ENCODE results near the gene SPOUT1.

SPOUT1 gene

DNA sequence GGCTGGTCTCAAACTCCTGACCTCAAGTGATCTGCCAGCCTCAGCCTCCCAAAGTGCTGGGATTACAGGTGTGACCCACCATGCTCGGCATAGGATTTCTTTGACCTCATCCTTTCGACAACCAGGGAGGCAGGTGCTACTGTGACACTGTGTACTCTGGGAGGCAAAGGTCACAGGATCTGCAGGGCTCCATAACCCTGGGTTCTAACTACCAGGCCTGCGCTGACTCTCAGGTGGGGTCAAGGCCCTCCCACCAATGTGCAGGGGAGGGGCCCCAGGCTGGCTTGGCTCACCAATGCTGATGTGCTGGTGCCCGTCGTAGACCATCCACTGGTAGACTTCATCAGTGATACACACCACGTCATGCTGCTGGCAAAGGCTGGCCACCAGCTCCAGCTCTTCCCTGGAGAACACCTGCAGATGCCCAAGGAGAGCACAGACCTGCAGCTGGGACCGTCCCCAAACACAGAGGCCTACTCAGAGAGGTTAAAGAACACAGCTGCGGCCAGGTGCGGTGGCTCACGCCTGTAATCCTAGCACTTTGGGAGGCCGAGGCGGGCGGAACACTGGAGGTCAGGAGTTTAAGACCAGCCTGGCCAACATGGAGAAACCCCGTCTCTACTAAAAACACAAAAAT, 7.0 kb upstream of the SPOUT1 start:
- no peak for DNase-seq (ENCODE audit: low read depth)

DNA sequence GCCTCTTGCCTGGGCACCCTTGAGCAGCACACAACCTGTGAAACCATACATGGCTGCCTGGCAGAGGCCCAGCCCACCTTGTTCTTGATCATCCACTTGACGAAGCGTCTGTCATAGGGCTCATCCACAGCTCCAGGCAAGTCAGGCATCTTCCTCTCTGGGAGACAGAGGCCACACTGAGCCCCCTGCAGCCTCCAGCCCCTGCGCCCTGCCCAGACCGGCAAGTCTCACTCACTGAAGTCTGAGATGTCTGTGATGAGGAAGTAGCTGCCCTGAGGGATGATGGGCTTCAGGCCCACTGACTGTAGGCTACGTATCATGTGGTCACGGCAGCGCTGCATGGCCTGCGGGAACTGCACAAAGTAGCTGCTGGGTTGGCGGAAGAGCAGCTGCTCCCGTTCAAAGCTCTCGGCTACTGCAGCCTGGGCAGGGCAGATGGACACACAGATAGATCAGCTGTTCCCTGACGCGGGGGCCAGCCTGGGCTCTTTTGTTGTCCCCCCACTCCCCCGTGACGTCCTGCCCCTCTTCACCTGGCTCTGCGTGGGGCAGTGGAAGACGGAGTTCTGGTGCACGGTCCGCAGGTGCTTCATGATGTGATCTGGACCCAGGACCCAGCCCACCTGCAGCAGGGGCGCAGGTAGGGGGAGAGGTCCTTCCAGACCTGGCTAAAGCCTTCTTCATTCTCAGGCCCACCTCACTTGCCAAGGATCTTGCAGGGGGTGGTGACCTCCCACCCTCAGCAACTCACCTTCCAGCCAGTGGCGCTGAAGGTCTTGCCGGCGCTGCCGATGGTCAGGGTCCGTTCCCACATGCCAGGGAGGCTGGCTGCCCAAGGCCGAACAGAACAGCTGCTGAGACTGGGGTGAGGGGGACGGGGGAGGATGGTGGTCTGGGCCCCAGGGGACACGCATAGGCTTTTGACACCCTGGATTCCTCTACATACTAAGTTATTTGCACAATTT, 5.9 kb upstream of the SPOUT1 start:
- no peak for DNase-seq (ENCODE audit: low read depth)

DNA sequence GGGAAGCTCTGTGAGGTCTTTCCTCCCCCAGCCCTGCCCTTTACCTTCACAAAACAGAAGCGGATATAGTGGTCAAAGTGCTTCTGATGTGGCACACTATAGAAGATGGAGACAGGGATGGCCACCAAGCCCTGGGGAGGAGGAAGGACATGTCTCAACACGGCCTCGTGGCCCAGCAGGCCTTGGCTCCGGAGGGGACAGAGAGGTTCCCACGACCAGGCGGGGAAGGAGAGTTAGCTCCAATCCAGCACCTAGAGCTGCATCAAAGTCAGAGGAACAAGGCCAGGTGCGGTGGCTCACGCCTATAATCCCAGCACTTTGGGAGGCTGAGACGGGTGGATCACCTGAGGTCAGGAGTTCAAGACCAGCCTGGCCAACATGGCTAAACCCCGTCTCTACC, 4.1 kb upstream of the SPOUT1 start:
- DNase-seq (ENCODE audit: low read depth), result no peak

DNA sequence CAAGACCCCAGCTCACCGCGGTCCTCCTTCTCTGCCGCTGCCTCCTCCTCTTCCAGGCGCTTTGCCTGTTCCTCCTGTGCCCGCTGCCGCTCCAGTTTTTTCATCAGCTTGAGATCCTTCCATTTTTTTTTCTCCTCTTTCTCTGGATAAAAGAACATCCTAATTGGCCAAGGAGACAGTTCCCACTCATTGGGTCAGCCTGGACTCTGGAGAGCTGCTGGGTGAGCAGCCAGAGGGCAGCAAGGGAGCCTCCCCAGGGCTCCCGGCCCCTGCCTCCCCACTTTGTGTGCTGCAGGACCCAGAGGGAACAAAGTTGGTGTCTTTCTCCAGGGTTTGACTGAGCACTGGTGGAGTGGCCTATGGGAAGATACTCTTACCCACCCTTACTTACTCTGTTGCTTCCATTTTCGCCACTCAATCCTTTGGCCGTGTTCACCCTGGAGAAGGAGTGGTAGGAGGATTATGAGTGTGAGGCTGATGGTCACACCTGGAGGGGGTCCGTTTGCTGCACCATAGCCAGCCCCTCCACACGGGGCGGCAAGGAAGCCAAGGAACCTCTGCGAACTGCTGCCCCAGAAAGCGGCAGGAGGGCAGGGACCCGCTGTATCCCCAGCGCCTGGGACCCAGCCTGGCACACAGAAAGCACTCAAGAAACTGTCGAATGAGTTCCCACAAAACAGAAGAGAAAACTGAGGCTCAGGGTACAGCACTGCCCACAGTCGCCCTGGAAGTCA, 708 bp downstream of the SPOUT1 start:
- DNase-seq (ENCODE audit: low read depth), result no peak

DNA sequence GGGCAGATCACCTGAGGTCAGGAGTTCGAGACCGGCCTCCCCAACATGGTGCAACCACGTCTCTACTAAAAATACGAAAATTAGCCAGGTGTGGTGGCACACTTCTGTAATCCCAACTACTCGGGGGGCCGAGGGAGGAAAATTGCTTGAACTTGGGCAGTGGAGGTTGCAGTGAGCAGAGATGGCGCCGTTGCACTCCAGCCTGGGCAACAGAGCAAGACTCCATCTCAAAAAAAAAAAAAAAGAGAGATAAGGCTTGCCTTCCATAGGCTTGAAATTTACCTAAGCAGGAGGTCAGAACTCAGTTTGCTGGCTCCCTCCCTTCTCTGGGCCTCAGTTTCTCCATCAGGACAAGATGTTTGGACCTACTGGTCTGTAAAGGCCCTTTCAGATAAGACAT, 1.3 kb downstream of the SPOUT1 start:
- DNase-seq (ENCODE audit: low read depth), result no peak

DNA sequence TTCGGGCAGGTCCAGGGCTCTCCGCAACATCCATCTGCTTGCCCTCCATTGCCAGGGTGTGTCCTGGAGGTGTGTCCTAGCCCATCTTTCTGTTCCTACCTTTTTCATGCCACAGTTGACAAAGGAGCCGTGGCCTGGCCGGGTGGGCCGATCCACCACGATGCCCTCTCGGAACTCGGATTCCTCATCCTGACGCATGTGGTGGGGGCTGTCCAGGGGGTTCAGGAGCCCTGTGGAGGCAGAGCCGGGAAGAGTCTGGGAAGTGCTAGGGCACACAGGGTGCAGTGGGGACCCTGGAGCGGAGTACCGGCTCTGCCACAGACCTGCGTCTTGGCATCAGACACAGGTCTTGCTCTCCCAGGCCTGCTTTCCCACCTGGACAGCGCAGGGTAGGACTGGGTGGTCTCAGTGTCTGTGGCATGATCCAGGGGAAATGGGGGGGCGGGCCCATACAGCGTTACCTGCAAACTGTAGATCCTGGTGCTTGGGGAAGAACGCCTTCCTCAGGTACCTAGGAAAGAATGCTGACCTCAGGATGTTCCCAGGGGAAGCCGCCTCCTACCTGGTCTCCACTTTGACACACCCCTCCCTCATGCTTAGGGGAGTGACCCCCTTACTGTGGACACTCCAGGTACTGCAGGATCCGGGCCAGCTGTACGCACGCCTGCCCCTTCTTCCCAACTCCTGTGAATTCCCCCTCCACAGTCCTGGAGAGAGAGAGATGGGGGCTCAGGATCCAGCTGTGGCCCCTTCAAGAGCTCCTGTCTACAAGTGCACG, 3.5 kb downstream of the SPOUT1 start:
- DNase-seq (ENCODE audit: low read depth), result no peak

DNA sequence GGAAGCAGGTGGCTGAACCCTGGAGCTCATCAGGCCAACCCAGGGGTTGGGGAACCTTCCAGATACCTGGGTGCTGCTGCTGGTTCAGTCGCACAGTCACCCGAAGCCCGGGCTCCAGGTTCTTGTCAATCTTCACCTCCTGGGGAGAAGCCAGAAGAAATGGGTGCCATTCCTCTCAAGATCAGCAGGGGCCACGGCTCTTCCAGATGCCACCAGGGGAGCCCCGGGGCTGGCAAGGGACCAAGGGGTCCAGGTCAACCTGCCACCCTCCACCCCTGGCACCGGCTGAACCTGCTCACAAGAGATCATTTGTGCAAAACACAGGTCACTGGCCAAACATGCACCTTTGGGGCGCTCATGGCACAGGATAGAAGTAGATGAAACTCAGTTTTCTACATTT, 4.7 kb downstream of the SPOUT1 start:
- no peak for DNase-seq (ENCODE audit: low read depth)

DNA sequence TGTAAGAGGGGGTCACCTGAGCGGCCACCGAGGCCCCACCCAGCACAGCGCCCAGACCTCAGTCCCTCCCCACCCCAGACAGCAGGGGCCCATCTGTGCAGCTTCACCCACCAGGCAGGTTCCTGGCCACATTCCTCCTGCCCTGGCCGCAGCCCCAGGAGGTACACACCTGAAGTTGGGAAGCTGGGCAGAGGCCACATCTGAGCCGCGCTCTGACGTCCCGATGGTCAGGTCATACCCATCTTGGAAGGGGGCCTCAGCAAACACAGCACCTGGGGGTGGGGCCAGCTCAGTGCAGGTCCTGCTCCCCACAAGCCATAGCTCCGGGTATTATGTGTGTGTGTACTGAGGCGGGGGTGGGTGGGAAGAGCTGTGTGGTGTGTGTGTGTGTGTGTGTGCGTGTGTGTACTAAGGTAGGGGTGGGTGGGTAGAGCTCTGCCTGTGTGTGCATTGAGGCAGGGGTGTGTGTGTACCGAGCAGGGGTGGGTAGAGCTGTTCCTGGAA, 5.6 kb downstream of the SPOUT1 start:
- no peak for DNase-seq (ENCODE audit: low read depth)

DNA sequence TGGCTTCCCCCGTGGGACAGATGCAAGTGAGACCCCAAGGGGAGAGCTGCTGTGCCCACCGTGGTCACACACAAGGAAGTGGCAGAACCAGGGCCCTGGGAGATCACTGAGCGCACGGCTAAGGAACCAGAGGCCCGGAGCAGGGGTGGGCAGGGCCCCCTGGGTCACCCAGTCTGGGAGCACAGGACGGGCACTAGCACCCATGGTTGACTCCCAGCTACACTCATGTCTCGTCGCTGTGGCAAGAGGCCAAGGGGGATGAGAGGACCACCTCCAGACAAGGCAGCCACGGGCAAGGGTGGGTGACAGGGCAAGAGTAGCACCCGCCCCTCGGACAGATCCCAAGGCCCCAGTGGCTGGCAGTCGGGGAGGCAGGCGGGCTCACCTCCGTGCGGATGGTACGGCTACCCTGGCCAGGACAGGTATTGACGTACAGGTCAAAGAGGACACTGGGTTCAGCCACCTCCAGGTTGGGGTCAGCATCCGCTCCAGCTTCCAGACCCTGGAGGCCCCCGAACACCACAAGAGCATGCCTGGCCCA, 6.2 kb downstream of the SPOUT1 start:
- DNase-seq (ENCODE audit: low read depth), result no peak

DNA sequence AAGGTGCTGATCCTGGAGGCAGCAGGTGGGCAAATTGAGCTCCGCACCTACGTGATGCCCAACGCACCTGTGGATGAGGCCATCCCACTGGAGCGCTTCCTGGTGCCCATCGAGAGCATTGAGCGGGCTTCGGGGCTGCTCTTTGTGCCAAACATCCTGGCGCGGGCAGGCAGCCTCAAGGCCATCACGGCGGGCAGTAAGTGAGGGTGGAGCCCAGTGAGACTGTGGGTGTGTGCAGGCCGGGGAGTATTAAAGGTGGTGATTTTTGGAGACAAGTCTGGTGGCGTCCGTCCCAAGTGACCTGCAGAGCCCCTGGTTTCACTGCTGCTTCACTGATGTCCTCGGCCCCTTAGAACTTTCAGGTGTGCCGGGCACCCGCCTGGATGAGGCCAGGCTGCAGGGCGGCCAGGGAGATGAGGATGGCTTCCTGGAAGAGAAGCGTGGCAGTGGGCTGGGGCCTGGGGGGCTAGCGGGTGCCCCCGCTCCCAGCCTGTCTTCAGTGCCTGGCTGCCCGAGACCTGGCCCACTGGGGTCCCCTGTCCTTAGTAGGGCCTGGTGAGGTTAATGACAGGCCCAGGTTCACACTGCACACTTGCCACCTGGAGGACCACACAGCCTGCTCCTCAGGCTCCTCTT, 7.1 kb downstream of the SPOUT1 start:
- no peak for DNase-seq (ENCODE audit: low read depth)

DNA sequence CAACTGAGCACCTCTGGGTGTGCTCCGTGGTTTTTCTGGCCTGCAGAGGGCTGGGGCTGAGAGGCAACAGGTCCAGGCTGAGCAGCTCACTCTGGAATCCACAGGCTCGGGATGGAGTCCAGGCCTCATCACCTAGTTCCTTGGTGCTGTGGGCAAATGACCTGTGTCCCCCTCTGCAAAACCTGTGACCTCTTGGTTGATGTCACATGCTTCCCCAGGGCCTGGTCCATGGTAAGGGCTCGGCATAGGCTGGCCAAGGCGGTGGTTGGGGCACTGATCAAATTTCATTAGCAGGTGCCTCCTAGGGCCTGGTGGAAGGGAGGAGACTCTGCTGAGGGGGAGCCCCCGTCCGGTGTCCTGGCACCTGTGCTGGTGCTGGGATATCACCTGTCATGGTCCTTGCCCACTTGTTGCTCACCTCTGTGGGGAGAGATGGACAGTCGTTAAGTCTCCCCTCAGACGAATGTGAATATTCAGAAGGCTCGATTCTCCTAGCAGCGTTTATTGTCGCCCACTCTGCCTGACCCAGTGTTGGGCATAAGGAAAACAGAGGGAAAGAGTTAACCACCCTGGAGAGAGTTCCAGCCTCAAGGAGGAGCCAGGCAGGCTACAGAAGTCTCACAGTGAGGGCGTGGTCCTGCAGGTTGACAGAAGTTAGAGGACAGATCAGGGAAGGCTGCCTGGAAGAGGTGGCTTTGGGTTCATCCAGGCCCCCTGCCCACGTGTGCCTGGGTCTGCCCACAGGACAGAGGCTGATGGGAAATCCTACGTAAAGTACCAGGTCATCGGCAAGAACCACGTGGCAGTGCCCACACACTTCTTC, 7.8 kb downstream of the SPOUT1 start:
- no peak for DNase-seq (ENCODE audit: low read depth)

DNA sequence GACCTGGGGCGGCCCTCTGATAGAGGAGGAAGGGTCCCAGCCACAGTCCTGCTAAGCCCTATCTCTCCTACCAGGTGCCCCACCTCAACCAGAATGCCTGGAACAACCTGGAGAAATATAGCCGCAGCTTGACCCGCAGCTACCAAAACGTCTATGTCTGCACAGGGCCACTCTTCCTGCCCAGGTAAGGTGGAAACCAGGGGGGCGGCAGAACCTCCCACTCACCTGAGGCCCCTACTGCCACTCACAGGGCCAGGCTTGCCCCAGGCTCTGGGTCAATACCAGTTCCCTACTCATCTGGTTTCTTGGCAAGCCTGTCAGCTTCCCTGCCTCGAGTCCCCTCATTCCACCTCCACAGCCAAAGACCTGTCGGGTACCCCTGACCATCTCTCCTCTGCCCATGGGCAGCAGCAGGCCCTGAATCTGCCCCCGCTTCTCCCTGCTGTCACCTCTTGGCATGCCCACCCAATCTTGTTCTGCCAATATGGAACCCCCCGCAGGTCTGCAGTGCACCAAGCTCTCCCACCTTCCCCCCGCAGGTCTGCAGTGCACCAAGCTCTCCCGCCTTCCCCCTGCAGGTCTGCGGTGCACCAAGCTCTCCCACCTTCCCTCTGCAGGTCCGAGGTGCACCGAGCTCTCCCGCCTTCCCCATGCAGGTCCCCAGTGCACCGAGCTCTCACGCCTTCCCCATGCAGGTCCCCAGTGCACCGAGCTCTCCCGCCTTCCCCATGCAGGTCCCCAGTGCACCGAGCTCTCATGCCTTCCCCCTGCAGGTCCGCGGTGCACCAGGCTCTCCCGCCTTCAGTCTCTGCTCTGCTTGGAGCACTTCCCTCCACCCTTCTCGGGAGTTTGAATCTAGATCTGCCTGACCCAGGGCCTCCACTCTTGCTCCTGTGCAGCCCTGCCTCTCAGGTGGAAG, 8.7 kb downstream of the SPOUT1 start:
- DNase-seq (ENCODE audit: low read depth), result no peak

DNA sequence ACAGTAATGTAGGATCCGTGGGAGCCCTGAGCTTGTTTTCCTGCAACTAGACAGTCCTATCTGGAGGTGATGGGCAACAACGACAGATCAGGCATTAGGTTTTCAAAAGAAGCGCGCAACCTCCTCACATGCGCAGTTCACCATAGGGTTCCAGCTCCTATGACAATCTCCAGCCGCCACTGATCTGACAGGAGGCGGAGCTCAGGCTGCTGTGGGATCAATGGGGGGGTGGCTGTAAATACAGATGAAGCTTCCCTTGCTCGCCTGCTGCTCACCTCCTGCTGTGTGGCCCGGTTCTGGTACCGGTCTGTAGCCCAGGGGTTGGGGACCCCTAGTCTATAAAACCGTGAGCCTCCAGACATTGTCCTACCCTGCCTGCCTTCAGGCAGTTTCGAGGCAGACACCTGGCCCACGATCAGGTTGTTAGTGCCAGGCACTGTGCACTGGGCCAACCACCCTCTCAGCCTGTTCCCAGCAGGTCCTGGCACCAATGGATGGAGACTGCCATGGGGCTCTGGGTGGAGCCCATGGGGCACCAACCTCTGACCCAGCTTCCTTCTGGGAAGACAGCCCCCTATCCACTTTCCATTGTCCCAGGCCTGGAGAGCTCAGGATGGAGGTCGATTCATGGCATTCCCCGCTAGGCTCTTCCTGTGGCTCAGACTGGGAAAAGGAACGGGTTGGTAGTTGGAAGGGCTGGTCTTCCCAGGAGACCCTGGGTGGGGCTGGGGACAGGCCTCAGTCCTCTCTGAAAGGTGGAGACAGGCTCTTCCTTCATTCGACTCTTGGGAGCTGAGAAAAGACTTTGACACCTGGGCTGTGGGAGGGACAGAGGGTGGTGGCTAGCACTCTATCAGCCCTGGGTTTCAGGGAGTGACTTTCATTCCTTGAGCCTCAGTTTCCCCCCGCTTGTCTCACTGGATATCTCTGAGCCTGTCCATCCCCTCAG, 9.6 kb downstream of the SPOUT1 start:
- no peak for DNase-seq (ENCODE audit: low read depth)

DNA sequence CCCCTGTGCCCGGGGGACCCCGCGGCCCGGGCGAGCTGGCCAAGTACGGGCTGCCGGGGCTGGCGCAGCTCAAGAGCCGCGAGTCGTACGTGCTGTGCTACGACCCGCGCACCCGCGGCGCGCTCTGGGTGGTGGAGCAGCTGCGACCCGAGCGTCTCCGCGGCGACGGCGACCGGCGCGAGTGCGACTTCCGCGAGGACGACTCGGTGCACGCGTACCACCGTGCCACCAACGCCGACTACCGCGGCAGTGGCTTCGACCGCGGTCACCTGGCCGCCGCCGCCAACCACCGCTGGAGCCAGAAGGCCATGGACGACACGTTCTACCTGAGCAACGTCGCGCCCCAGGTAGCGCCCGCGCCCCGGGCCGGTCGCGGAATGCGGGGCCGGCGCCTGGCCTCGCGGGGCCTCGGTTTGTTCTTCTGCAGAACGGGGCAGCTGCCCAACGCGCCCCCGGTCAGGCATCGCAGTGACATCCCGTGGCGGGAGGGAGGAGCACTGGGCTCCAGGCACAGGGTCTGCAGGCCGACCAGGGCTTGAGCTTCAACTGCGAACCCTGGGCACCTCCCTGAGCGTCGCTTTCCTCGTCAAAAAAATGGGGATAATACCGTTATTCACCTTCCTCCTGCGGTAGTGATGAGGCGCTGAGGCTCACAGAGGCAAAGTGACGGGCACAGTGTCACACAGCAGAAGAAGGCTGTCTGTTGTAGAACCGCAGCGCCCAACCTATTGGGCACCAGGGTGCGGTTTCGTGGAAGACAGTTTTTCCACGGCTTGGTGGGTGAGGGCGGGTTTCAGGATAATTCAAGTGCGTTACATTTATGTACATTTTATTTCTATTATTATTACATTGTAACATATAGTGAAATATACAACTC, 10.5 kb downstream of the SPOUT1 start:
- no peak for DNase-seq (ENCODE audit: low read depth)

DNA sequence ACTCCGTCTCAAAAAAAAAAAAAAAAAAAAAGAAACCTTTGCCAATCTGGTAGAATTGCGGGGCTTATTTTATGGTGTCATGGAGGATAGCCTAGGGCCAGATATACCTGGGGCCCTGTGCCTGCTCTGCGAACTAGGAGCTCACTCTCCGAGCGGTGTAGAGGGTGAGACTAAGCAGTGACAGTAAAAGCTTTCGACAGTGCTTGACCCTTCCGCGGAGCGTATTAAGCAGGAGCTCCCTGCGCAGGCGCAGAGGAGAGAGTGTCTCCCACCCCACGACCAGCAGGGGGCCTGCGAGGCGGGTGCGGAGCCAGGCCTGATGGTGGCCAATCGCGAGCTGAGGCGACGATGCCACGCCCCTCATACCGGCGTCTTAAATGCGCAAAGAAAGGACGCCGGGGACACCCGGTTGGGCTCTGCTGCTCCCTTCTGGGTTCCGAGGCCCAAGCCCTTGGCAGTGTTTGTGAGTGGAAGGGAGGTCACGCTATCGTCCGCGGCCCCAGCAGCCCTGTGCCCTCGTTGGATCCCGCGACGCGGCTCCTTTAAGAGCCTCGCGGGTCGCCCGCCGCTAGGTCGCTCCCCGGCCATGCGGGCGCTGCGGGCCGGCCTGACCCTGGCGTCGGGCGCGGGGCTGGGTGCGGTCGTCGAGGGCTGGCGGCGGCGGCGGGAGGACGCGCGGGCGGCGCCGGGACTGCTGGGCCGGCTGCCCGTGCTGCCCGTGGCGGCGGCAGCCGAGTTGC, 11.3 kb downstream of the SPOUT1 start, which contains the start of gene ENDOG:
Gene ENDOG (plus strand): TSS at position 402 of the 740 bp plus-strand sequence. CDS start 185 bp downstream, at position 587.
- DNase-seq (ENCODE audit: low read depth), result peak; percentile 96

DNA sequence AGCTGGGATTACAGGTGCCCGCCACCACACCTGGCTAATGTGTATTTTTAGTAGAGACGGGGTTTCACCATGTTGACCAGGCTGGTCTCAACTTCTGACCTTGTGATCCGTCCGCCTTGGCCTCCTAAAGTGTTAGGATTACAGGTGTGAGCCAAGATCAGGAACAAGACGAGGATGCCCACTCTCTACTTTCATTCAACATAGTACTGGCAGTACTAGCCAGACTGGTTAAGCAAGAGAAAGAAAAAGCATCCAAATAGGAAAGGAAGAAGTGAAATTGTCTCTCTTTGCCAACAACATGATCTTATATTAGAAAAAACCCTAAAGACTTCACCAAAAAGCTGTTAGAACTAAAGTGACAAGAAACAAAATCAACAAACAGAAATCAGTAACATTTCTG, 18.7 kb downstream of the SPOUT1 start:
- DNase-seq (ENCODE audit: low read depth), result no peak
